ENCODE data around the gene AGAP1. TPM values are rescaled to one million over a fixed set of nuclear protein-coding genes. Genes with fewer than 3 reads are reported as not detected.

The AGAP1 gene
- total RNA-seq, 1 donor from 2014 or later = 20.4 TPM

- Histone ChIP-seq H3K27ac (no peak overlapping the region), H2AFZ (replicated peaks) (no peak overlapping the region), H4K20me1 (ENCODE audit: low read depth) (no peaks in the 10 kb centered on the region), H3K27me3 (no peaks in the 10 kb centered on the region), H3K4me3 (no peak overlapping the region), H3K9ac (no peak overlapping the region), H3K9me3 (ENCODE audit: low read depth) (no peaks in the 10 kb centered on the region), H3K4me2 (no peak overlapping the region), H3F3A (ENCODE audit: low read depth) (no peaks in the 10 kb centered on the region), H3K4me1 (no peaks in the 10 kb centered on the region), H3K36me3 (no peaks in the 10 kb centered on the region), H3K79me2 (ENCODE audit: low read depth) (no peaks in the 10 kb centered on the region)
- Mint-ChIP-seq H3K36me3 (no peaks in the 10 kb centered on the region), H3K4me3 (no peak overlapping the region), H3K27me3 (ENCODE audit: insufficient read depth, low read depth) (no peaks in the 10 kb centered on the region), H3K9me3 (no peaks in the 10 kb centered on the region), H3K4me1 (no peaks in the 10 kb centered on the region), H3K27ac (no peak overlapping the region)
- no peak for DNase-seq (ENCODE audit: low spot score)
- no peak for TF ChIP-seq EZH2 (IDR thresholded peaks at IDR 0.05)
- TF ChIP-seq, protein P1, sequence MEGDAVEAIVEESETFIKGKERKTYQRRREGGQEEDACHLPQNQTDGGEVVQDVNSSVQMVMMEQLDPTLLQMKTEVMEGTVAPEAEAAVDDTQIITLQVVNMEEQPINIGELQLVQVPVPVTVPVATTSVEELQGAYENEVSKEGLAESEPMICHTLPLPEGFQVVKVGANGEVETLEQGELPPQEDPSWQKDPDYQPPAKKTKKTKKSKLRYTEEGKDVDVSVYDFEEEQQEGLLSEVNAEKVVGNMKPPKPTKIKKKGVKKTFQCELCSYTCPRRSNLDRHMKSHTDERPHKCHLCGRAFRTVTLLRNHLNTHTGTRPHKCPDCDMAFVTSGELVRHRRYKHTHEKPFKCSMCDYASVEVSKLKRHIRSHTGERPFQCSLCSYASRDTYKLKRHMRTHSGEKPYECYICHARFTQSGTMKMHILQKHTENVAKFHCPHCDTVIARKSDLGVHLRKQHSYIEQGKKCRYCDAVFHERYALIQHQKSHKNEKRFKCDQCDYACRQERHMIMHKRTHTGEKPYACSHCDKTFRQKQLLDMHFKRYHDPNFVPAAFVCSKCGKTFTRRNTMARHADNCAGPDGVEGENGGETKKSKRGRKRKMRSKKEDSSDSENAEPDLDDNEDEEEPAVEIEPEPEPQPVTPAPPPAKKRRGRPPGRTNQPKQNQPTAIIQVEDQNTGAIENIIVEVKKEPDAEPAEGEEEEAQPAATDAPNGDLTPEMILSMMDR (IDR thresholded peaks at IDR 0.05) = no peak
- TF ChIP-seq EZH2phosphoT487 (IDR thresholded peaks at IDR 0.05) = no peak
Measured at GRCh38 chr2:235483313-235483712, 10.5 kb upstream of the AGAP1 start.

GRCh38 chr2:235485362-235485761 is 8.5 kb upstream of the AGAP1 start:
- Histone ChIP-seq H3K9me3 (ENCODE audit: low read depth) (no peaks in the 10 kb centered on the region), H3K79me2 (ENCODE audit: low read depth) (no peaks in the 10 kb centered on the region), H3K9ac (no peak overlapping the region), H3K36me3 (no peaks in the 10 kb centered on the region), H3F3A (ENCODE audit: low read depth) (no peaks in the 10 kb centered on the region), H3K27ac (no peak overlapping the region), H3K4me1 (no peaks in the 10 kb centered on the region), H2AFZ (replicated peaks) (no peak overlapping the region), H3K27me3 (no peaks in the 10 kb centered on the region), H3K4me2 (no peak overlapping the region), H3K4me3 (no peak overlapping the region), H4K20me1 (ENCODE audit: low read depth) (no peaks in the 10 kb centered on the region)
- TF ChIP-seq, protein P1 (IDR thresholded peaks at IDR 0.05) = no peak
- TF ChIP-seq EZH2phosphoT487 (IDR thresholded peaks at IDR 0.05) = no peak
- no peak for TF ChIP-seq EZH2 (IDR thresholded peaks at IDR 0.05)
- Mint-ChIP-seq H3K36me3 (no peaks in the 10 kb centered on the region), H3K9me3 (peaks cover 7% of the 10 kb centered on the region), H3K27ac (no peak overlapping the region), H3K4me3 (no peak overlapping the region), H3K4me1 (no peaks in the 10 kb centered on the region), H3K27me3 (ENCODE audit: insufficient read depth, low read depth) (no peaks in the 10 kb centered on the region)
- no peak for DNase-seq (ENCODE audit: low spot score)

DNA sequence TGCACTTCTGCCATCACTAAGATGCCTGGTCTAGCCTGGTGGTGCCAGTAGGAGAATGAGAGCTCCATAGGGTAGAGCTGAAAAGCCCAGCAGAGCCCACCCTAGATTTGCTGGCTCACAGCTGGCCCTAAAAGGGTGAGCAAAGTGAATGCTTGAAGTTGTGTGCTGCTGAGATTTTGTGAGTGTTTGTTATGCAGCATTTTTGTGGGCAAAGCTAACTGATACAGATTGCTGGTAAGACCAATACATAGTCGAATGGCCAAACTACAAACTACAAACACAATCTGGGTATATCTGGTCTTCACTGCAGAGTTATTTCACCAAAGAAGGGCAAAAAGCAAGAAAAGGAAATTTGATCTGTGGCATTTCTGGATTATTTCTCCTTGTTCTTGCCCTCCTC is 7.1 kb upstream of the AGAP1 start:
- Histone ChIP-seq H3K27me3 (no peaks in the 10 kb centered on the region), H3K4me2 (no peak overlapping the region), H3K4me1 (no peaks in the 10 kb centered on the region), H3F3A (ENCODE audit: low read depth) (no peaks in the 10 kb centered on the region), H4K20me1 (ENCODE audit: low read depth) (no peaks in the 10 kb centered on the region), H3K9ac (no peak overlapping the region), H3K79me2 (ENCODE audit: low read depth) (no peaks in the 10 kb centered on the region), H3K9me3 (ENCODE audit: low read depth) (no peaks in the 10 kb centered on the region), H3K27ac (no peak overlapping the region), H3K4me3 (no peak overlapping the region), H3K36me3 (no peaks in the 10 kb centered on the region), H2AFZ (replicated peaks) (no peak overlapping the region)
- Mint-ChIP-seq H3K4me1 (no peaks in the 10 kb centered on the region), H3K4me3 (no peak overlapping the region), H3K27ac (no peak overlapping the region), H3K9me3 (peaks cover 8% of the 10 kb centered on the region), H3K36me3 (no peaks in the 10 kb centered on the region), H3K27me3 (ENCODE audit: insufficient read depth, low read depth) (no peaks in the 10 kb centered on the region)
- TF ChIP-seq EZH2 (IDR thresholded peaks at IDR 0.05) (no peak), EZH2phosphoT487 (IDR thresholded peaks at IDR 0.05) (no peak)
- TF ChIP-seq, protein P1 (IDR thresholded peaks at IDR 0.05) = no peak
- DNase-seq (ENCODE audit: low spot score) = no peak

Measured in neural progenitor cell (in vitro differentiated cells).